Measurements from ENCODE around the gene PLPP7. TPM values are rescaled to one million over a fixed set of nuclear protein-coding genes. Genes with fewer than 3 reads are reported as not detected.

PLPP7 gene
- polyA plus RNA-seq, 1 donor (not counting 4 experiments of a cell fraction or from before 2014, with no cell fraction given) = not detected

DNA sequence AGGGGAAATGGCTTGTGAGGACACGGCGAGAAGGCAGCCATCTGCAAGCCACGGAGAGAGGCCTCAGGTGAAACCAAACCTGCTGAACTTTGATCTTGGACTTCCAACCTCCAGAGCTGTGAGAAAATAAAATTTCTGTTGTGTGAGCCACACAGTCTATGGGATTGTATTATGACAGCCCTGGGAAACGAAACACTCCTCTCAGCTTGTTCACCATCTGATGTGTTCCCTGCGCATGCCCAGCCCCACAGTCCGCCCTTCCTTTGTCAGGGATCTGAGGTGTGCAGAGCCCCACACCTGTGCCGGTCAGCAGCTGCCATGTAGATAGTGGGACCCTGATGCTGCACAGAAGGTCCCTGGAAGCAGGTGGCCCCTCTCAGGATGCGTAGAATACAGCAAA is 34.1 kb downstream of the PLPP7 start:
- no peak overlapping the region for H3K9ac ChIP-seq (ENCODE audit: control insufficient read depth, extremely low read depth, insufficient read depth, low read length)
- no peak overlapping the region for H3K4me2 ChIP-seq (ENCODE audit: control insufficient read depth, extremely low read depth, insufficient read depth, low read depth, low read length)
- no peaks in the 10 kb centered on the region for H3K79me2 ChIP-seq (ENCODE audit: control insufficient read depth, insufficient read depth, low read length)
- no peak overlapping the region for H2AFZ ChIP-seq (ENCODE audit: control insufficient read depth, low read length)
- DNase-seq (ENCODE audit: low read depth, low spot score) = no peak
- no peak overlapping the region for H3K27ac ChIP-seq (ENCODE audit: control insufficient read depth, insufficient read depth, low read length)
- H3K4me1 ChIP-seq (ENCODE audit: control insufficient read depth, extremely low read depth, insufficient read depth, low read length) = no peaks in the 10 kb centered on the region
- no peak for FAIRE-seq
- H3K9me1 ChIP-seq (ENCODE audit: control insufficient read depth, extremely low read depth, insufficient read depth, low read length) = no peaks in the 10 kb centered on the region
- H4K20me1 ChIP-seq (ENCODE audit: control insufficient read depth, extremely low read depth, insufficient read depth, low read length) = no peaks in the 10 kb centered on the region
- no peak overlapping the region for H3K4me3 ChIP-seq (ENCODE audit: control insufficient read depth in 2 of 3, extremely low read depth in 1 of 3, insufficient read depth in 2 of 3, low read depth in 1 of 3, low read length in 3 of 3)
- no peaks in the 10 kb centered on the region for H3K9me3 ChIP-seq (ENCODE audit: control insufficient read depth, low read depth, low read length)
- TF ChIP-seq EZH2 (IDR thresholded peaks at IDR 0.05; ENCODE audit: low read length) (no peak), CTCF (optimal IDR thresholded peaks at IDR 0.05 in 1 of 3, IDR thresholded peaks at IDR 0.05 in 1 of 3, conservative IDR thresholded peaks at IDR 0.05 in 1 of 3; ENCODE audit: extremely low read depth in 1 of 3, insufficient read depth in 2 of 3, low read length in 3 of 3) (no peak)
- peaks cover under 1% of the 10 kb centered on the region for H3K27me3 ChIP-seq (ENCODE audit: control insufficient read depth, extremely low read depth, insufficient read depth, low read length)
- dilution Hi-C loops (cut with MboI; ENCODE audit: extremely low pct_ligation_motif_present, low sequenced_read_pairs) = no loop called here
- H3K36me3 ChIP-seq (ENCODE audit: control insufficient read depth in 2 of 2, extremely low read depth in 1 of 2, insufficient read depth in 2 of 2, low read length in 2 of 2) = no peaks in the 10 kb centered on the region

DNA sequence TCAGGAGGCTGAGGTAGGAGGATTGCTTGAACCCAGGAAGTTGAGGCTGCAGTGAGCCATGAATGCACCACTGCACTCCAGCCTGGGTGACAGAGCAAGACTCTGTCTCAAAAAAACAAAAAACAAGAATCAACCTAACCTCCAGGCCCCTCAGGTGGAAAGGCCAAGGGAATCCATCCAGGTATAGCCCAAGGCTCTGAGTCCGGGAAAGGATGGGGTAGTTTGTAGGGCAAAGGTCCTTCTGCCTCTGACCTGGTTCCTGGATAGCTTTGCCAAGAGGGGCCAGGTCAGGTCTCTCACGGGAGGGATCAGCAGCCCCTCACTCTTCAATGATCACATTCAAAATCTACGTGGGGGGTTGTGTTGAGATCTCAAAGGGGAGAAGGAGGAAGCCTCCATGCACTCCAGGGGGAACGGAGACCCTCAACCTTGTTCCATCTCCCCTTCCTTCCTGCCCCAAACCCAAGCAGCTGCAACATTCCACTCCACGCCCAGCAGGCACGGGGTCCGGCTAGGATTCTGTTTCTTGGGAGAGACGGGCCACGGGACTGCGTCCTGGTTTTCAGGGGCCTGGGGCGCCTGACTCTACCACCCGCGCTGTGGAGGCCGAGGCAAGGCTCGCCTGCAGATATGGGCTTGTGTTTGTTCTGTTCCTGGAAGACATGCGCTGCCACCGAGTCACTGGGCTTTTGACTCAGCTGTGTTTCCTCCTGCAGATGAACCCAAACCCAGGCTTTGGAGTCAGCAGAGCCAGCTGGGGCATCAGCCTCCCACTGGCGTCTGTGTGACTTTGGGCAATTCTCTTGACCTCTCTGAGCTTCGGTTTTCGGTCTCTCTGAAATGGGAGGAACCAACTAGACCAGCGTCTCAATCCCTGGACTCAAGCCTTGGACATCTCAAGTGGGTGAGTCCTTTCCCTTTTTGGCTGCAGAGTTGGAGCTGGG is 35.5 kb downstream of the PLPP7 start:
- Histone ChIP-seq H3K9ac (ENCODE audit: control insufficient read depth, extremely low read depth, insufficient read depth, low read length) (no peak overlapping the region), H3K36me3 (ENCODE audit: control insufficient read depth in 2 of 2, extremely low read depth in 1 of 2, insufficient read depth in 2 of 2, low read length in 2 of 2) (no peaks in the 10 kb centered on the region), H3K9me1 (ENCODE audit: control insufficient read depth, extremely low read depth, insufficient read depth, low read length) (no peaks in the 10 kb centered on the region), H3K4me1 (ENCODE audit: control insufficient read depth, extremely low read depth, insufficient read depth, low read length) (no peaks in the 10 kb centered on the region), H3K27me3 (ENCODE audit: control insufficient read depth, extremely low read depth, insufficient read depth, low read length) (peaks cover 10% of the 10 kb centered on the region), H3K4me2 (ENCODE audit: control insufficient read depth, extremely low read depth, insufficient read depth, low read depth, low read length) (no peak overlapping the region), H4K20me1 (ENCODE audit: control insufficient read depth, extremely low read depth, insufficient read depth, low read length) (no peaks in the 10 kb centered on the region), H3K9me3 (ENCODE audit: control insufficient read depth, low read depth, low read length) (no peaks in the 10 kb centered on the region), H3K27ac (ENCODE audit: control insufficient read depth, insufficient read depth, low read length) (no peak overlapping the region), H3K4me3 (ENCODE audit: control insufficient read depth in 2 of 3, extremely low read depth in 1 of 3, insufficient read depth in 2 of 3, low read depth in 1 of 3, low read length in 3 of 3) (no peak overlapping the region), H3K79me2 (ENCODE audit: control insufficient read depth, insufficient read depth, low read length) (no peaks in the 10 kb centered on the region), H2AFZ (ENCODE audit: control insufficient read depth, low read length) (no peak overlapping the region)
- FAIRE-seq (no peak), DNase-seq (ENCODE audit: low read depth, low spot score) (no peak)
- TF ChIP-seq CTCF (optimal IDR thresholded peaks at IDR 0.05 in 1 of 3, IDR thresholded peaks at IDR 0.05 in 1 of 3, conservative IDR thresholded peaks at IDR 0.05 in 1 of 3; ENCODE audit: extremely low read depth in 1 of 3, insufficient read depth in 2 of 3, low read length in 3 of 3) (no peak), EZH2 (IDR thresholded peaks at IDR 0.05; ENCODE audit: low read length) (no peak)
- dilution Hi-C loops (cut with MboI; ENCODE audit: extremely low pct_ligation_motif_present, low sequenced_read_pairs) = no loop called here

Measured in keratinocyte (primary cell).